Measurements from ENCODE around the gene CD28. TPM values are rescaled to one million over a fixed set of nuclear protein-coding genes. Genes with fewer than 3 reads are reported as not detected.

Gene CD28
- polyA plus RNA-seq, 1 donor from 2014 or later: not detected

- Histone ChIP-seq H3K9me3 (ENCODE audit: low read length) (no peaks in the 10 kb centered on the region), H3K36me3 (ENCODE audit: insufficient read depth, low read length) (no peaks in the 10 kb centered on the region), H3K4me3 (ENCODE audit: low read length) (no peak overlapping the region), H3K27ac (ENCODE audit: low read length) (no peak overlapping the region), H3K4me2 (ENCODE audit: low read length) (no peak overlapping the region), H4K20me1 (ENCODE audit: insufficient read depth) (no peaks in the 10 kb centered on the region), H3K9me2 (ENCODE audit: insufficient read depth, low read length) (no peaks in the 10 kb centered on the region), H3F3A (ENCODE audit: insufficient read depth, low read length, poor library complexity, severe bottlenecking) (no peaks in the 10 kb centered on the region), H3K27me3 (ENCODE audit: insufficient read depth, low read depth, low read length) (no peaks in the 10 kb centered on the region), H3K9ac (ENCODE audit: low read length) (no peak overlapping the region), H2AFZ (ENCODE audit: low read depth, low read length) (no peak overlapping the region), H3K79me2 (replicated peaks; ENCODE audit: insufficient read depth, low read length) (no peaks in the 10 kb centered on the region)
- TF ChIP-seq POLR2AphosphoS5 (IDR thresholded peaks at IDR 0.05): no peak
These were observed 26.6 kb downstream of the CD28 start for GRCh38 chr2:203732953-203733510.

GRCh38 chr2:203733684-203734083 lies 27.2 kb downstream of the CD28 start:
- Histone ChIP-seq H3K9me2 (ENCODE audit: insufficient read depth, low read length) (no peaks in the 10 kb centered on the region), H2AFZ (ENCODE audit: low read depth, low read length) (no peak overlapping the region), H3K27me3 (ENCODE audit: insufficient read depth, low read depth, low read length) (no peaks in the 10 kb centered on the region), H3K9ac (ENCODE audit: low read length) (no peak overlapping the region), H3F3A (ENCODE audit: insufficient read depth, low read length, poor library complexity, severe bottlenecking) (no peaks in the 10 kb centered on the region), H3K9me3 (ENCODE audit: low read length) (no peaks in the 10 kb centered on the region), H3K27ac (ENCODE audit: low read length) (no peak overlapping the region), H4K20me1 (ENCODE audit: insufficient read depth) (no peaks in the 10 kb centered on the region), H3K4me3 (ENCODE audit: low read length) (no peak overlapping the region), H3K79me2 (replicated peaks; ENCODE audit: insufficient read depth, low read length) (no peaks in the 10 kb centered on the region), H3K36me3 (ENCODE audit: insufficient read depth, low read length) (no peaks in the 10 kb centered on the region), H3K4me2 (ENCODE audit: low read length) (no peak overlapping the region)
- TF ChIP-seq RAD21 (conservative IDR thresholded peaks at IDR 0.05) (no peak), EP300 (conservative IDR thresholded peaks at IDR 0.05; ENCODE audit: poor library complexity, severe bottlenecking) (no peak), TAF1 (IDR thresholded peaks at IDR 0.05; ENCODE audit: low read depth) (no peak), REST (IDR thresholded peaks at IDR 0.05; ENCODE audit: borderline replicate concordance) (no peak)

GRCh38 chr2:203734276-203734983 lies 28.0 kb downstream of the CD28 start:
- no peak overlapping the region for H3K27ac ChIP-seq (ENCODE audit: low read length)
- H2AFZ ChIP-seq (ENCODE audit: low read depth, low read length): no peak overlapping the region
- no peaks in the 10 kb centered on the region for H3K79me2 ChIP-seq (replicated peaks; ENCODE audit: insufficient read depth, low read length)
- H3K9ac ChIP-seq (ENCODE audit: low read length): no peak overlapping the region
- no peak overlapping the region for H3K4me2 ChIP-seq (ENCODE audit: low read length)
- H3K9me2 ChIP-seq (ENCODE audit: insufficient read depth, low read length): no peaks in the 10 kb centered on the region
- no peaks in the 10 kb centered on the region for H3K27me3 ChIP-seq (ENCODE audit: insufficient read depth, low read depth, low read length)
- no peaks in the 10 kb centered on the region for H3K9me3 ChIP-seq (ENCODE audit: low read length)
- H3K4me3 ChIP-seq (ENCODE audit: low read length): no peak overlapping the region
- no peak for TF ChIP-seq MXI1 (conservative IDR thresholded peaks at IDR 0.05; ENCODE audit: poor library complexity, severe bottlenecking)
- TF ChIP-seq CTCF (IDR thresholded peaks at IDR 0.05; ENCODE audit: poor library complexity, severe bottlenecking): no peak
- no peak for TF ChIP-seq SMC3 (conservative IDR thresholded peaks at IDR 0.05; ENCODE audit: poor library complexity)
- no peaks in the 10 kb centered on the region for H4K20me1 ChIP-seq (ENCODE audit: insufficient read depth)
- H3F3A ChIP-seq (ENCODE audit: insufficient read depth, low read length, poor library complexity, severe bottlenecking): no peaks in the 10 kb centered on the region
- no peaks in the 10 kb centered on the region for H3K36me3 ChIP-seq (ENCODE audit: insufficient read depth, low read length)

Measured in neural cell (in vitro differentiated cells).